Fibroblast of lung (primary cell): ENCODE results near the gene PML. TPM values are rescaled to one million over a fixed set of nuclear protein-coding genes. Genes with fewer than 3 reads are reported as not detected.

Source experiments
- DNase-seq, 2 donors: peaks; one replicate each; pipeline versions ENCODE4 v3.0.0 to v3.0.0-alpha.2; 2010; ENCODE audit warnings: low read depth in 2 of 2
- H2AFZ ChIP-seq: 2 replicates; pipeline ENCODE4 v1.5.1; 2012; ENCODE audit warnings: low read length, control low read depth, inconsistent platforms
- H3K27ac ChIP-seq: 2 replicates; pipeline ENCODE4 v1.5.1; 2011; ENCODE audit warnings: low read length, control low read depth; ENCODE audit not compliant: insufficient read depth
- H3K27me3 ChIP-seq: 2 replicates; pipeline ENCODE4 v1.5.1; 2011; ENCODE audit warnings: mild to moderate bottlenecking, low read length; ENCODE audit not compliant: control insufficient read depth, insufficient read depth
- H3K36me3 ChIP-seq: 2 replicates; pipeline ENCODE4 v1.5.1; 2011; ENCODE audit warnings: low read length; ENCODE audit not compliant: control insufficient read depth, insufficient read depth
- H3K4me1 ChIP-seq: 2 replicates; pipeline ENCODE4 v1.5.1; 2011; ENCODE audit warnings: low read length; ENCODE audit not compliant: control insufficient read depth, insufficient read depth; ENCODE audit errors: extremely low read depth
- H3K4me2 ChIP-seq: 2 replicates; pipeline ENCODE4 v1.5.1; 2011; ENCODE audit warnings: low read length, control low read depth; ENCODE audit not compliant: insufficient read depth; ENCODE audit errors: extremely low read depth
- H3K4me3 ChIP-seq, 4 experiments: fragments of 200-600 bp in 1 of 4; sonication (generic) in 1 of 4; replicated peaks in 1 of 4; 2 replicates each; pipeline ENCODE4 v1.5.1; 2011 to 2016; ENCODE audit warnings: low read length in 4 of 4, low read depth in 3 of 4, mild to moderate bottlenecking in 3 of 4, control low read depth in 2 of 4, inconsistent platforms in 1 of 4, mixed read lengths in 1 of 4; ENCODE audit not compliant: insufficient read depth in 1 of 4; ENCODE audit errors: control extremely low read depth in 1 of 4
- H3K79me2 ChIP-seq: 2 replicates; pipeline ENCODE4 v1.5.1; 2012; ENCODE audit warnings: mild to moderate bottlenecking, low read length, inconsistent platforms; ENCODE audit not compliant: control insufficient read depth, insufficient read depth
- H3K9ac ChIP-seq: 2 replicates; pipeline ENCODE4 v1.5.1; 2011; ENCODE audit warnings: mild to moderate bottlenecking, low read length, control low read depth; ENCODE audit not compliant: insufficient read depth
- H3K9me3 ChIP-seq: 2 replicates; pipeline ENCODE4 v1.5.1; 2012; ENCODE audit warnings: low read depth, low read length; ENCODE audit not compliant: control insufficient read depth, insufficient read depth
- H4K20me1 ChIP-seq: 2 replicates; pipeline ENCODE4 v1.5.1; 2011; ENCODE audit warnings: low read length; ENCODE audit not compliant: control insufficient read depth, insufficient read depth; ENCODE audit errors: extremely low read depth
- EZH2 ChIP-seq: IDR thresholded peaks from 2 replicates; pipeline ENCODE4 v1.5.1; 2012; ENCODE audit warnings: low read length, control low read depth, mild to moderate bottlenecking; ENCODE audit errors: missing control alignments
- polyA plus RNA-seq, 2 donors: library from polyadenylated mRNA; depleted of rRNA in 1 of 2; stranded (reverse) in 1 of 2; unstranded in 1 of 2; fragments of >200 nt; gene quantifications; 2 replicates each; pipeline ENCODE4 v1.2.1, GENCODE V29; 2011 to 2012; ENCODE audit warnings: missing spikeins in 1 of 2
- total RNA-seq: library from RNA; depleted of rRNA; stranded (reverse); fragments of >200 nt; gene quantifications from 2 replicates; pipeline ENCODE4 v1.2.1, GENCODE V29; 2014
- TF ChIP-seq, protein P1 (sequence below), 2 donors: IDR thresholded peaks in 1 of 2; conservative IDR thresholded peaks in 1 of 2; 1 replicate in 1 of 2; 2 replicates in 1 of 2; pipeline ENCODE4 v1.5.1; 2011 to 2012; ENCODE audit warnings: low read length in 2 of 2, control low read depth in 1 of 2, inconsistent platforms in 1 of 2, low read depth in 1 of 2, mild to moderate bottlenecking in 1 of 2

PML gene
- total and polyA plus RNA-seq, 2 donors (not counting 1 experiment from before 2014, with no cell fraction given), result 11.1 to 34.0 TPM

- Histone ChIP-seq H3K9me3 (no peaks in the 10 kb centered on the region), H3K27ac (no peak overlapping the region), H3K9ac (no peak overlapping the region), H3K27me3 (no peaks in the 10 kb centered on the region), H3K4me1 (peaks cover 6% of the 10 kb centered on the region), H3K36me3 (peaks cover 7% of the 10 kb centered on the region), H3K4me3 (no peak overlapping the region), H3K79me2 (peaks cover 59% of the 10 kb centered on the region), H4K20me1 (peaks cover 4% of the 10 kb centered on the region), H2AFZ (no peak overlapping the region), H3K4me2 (no peak overlapping the region)
- no peak for DNase-seq
- no peak for TF ChIP-seq EZH2
- TF ChIP-seq, protein P1, sequence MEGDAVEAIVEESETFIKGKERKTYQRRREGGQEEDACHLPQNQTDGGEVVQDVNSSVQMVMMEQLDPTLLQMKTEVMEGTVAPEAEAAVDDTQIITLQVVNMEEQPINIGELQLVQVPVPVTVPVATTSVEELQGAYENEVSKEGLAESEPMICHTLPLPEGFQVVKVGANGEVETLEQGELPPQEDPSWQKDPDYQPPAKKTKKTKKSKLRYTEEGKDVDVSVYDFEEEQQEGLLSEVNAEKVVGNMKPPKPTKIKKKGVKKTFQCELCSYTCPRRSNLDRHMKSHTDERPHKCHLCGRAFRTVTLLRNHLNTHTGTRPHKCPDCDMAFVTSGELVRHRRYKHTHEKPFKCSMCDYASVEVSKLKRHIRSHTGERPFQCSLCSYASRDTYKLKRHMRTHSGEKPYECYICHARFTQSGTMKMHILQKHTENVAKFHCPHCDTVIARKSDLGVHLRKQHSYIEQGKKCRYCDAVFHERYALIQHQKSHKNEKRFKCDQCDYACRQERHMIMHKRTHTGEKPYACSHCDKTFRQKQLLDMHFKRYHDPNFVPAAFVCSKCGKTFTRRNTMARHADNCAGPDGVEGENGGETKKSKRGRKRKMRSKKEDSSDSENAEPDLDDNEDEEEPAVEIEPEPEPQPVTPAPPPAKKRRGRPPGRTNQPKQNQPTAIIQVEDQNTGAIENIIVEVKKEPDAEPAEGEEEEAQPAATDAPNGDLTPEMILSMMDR (conservative IDR thresholded peaks at IDR 0.05 in 1 of 2, IDR thresholded peaks at IDR 0.05 in 1 of 2; ENCODE audit: low read depth in 1 of 2, low read length in 2 of 2), result no peak
Measured at GRCh38 chr15:74008901-74009300, 14.4 kb downstream of the PML start.

DNA sequence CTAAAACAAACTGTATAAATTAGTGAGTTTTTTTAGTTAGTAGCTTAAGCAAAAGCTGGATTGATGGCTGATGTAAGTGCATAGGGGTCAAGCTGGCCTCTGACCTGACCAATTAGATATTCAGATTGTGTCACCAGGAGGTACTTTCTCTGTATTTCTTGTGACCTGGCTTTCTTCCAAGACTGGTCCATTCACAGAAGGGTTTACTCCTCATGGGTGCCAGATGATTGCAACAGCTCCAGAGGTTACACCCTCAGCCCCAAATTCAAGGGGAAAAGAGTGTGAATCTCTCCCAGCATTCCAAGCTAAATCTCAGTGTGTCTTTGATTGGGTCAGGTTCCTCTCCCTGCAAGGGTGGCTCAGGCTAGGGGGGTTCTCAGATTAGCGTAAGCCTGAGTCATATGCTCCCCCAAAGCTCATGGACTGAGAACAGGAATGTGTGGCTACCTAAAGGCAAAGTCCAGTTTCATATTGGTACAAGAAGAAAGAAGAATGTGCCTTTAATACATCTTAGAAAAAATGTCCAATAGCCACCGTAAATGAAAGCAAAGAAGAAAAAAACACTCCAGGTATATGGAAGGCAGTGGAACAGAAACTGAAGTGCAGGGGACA is 16.5 kb downstream of the PML start:
- peaks cover 4% of the 10 kb centered on the region for H4K20me1 ChIP-seq
- no peak overlapping the region for H3K27ac ChIP-seq
- H3K4me1 ChIP-seq, result peaks cover 6% of the 10 kb centered on the region
- H3K27me3 ChIP-seq, result no peaks in the 10 kb centered on the region
- DNase-seq, result peak; percentile 19 to 71
- H3K9ac ChIP-seq, result no peak overlapping the region
- H3K4me2 ChIP-seq, result peak overlapping the region; percentile 0
- H3K9me3 ChIP-seq, result no peaks in the 10 kb centered on the region
- no peak for TF ChIP-seq EZH2
- H2AFZ ChIP-seq, result no peak overlapping the region
- peak overlapping the region in 1 of 4 experiments; percentile 4 for H3K4me3 ChIP-seq
- peaks cover 61% of the 10 kb centered on the region for H3K79me2 ChIP-seq
- H3K36me3 ChIP-seq, result peaks cover 6% of the 10 kb centered on the region

- Histone ChIP-seq H2AFZ (no peak overlapping the region), H3K4me2 (no peak overlapping the region), H3K9me3 (no peaks in the 10 kb centered on the region), H3K4me1 (peaks cover 6% of the 10 kb centered on the region), H3K79me2 (peaks cover 59% of the 10 kb centered on the region), H3K4me3 (no peak overlapping the region), H3K9ac (no peak overlapping the region), H3K27ac (no peak overlapping the region), H4K20me1 (peaks cover 4% of the 10 kb centered on the region), H3K27me3 (no peaks in the 10 kb centered on the region), H3K36me3 (peaks cover 6% of the 10 kb centered on the region)
- DNase-seq, result peak; percentile 50 to 67
- TF ChIP-seq EZH2, result no peak
- TF ChIP-seq, protein P1 (conservative IDR thresholded peaks at IDR 0.05 in 1 of 2, IDR thresholded peaks at IDR 0.05 in 1 of 2; ENCODE audit: low read depth in 1 of 2, low read length in 2 of 2), result no peak
Measured at GRCh38 chr15:74011610-74012009, 17.1 kb downstream of the PML start.
